GM18499 (cell line): ENCODE results near the gene RNF167.
A peak's percentile ranks its signal among the peaks of the same experiment; 100 is the strongest.

Experiments used
- ATAC-seq: cut with Tn5 transposase; IDR thresholded peaks from one replicate; pipeline ENCODE4 v1.9.1; 2021; ENCODE audit warnings: moderate number of reproducible peaks; ENCODE audit not compliant: insufficient read depth, unreplicated experiment

RNF167 gene

DNA sequence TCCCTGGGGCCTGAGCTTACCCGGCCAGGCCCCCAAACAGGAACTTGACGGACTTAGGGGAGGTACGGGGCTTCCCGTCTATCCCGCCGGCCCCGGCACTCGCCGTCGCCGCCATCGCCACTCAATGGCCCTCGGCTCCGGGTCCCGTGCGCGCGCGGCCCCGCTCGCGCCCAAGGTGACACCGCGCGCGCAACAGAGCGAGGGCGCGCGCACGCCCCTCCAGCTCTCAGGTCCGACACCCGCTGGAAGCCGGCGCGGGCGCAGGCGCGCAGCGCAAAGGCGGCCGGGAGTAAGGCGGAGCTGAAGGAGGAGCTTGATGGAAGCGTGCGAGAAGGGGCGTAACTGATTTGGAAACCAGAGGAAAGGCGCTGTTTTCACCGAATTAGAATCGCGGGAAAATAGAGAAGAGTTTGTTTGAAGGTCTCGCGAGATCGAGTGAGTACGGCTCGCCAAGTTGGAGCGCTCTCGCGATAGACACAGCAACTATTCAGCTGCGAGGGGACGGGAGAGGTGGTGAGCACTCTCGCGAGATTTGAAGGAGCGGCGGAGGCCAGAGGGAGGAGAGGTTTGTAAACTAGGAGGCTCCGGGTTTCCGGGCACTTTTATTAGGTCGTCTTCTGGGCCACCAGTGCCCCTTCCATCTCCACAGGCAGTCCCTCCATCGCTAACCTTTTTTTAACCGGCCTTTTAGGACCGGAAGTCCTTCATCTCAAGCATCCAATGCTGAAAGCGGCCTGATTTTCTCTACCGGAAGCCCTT, at the start of gene RNF167, which contains the start of gene SLC25A11:
Gene RNF167 (plus strand): TSS at position 473 of the 759 bp plus-strand sequence. CDS start 642 bp downstream, outside the sequence.
Gene SLC25A11 (minus strand): TSS at position 251 of the 759 bp plus-strand sequence. CDS start 136 bp downstream, at position 115.
- ATAC-seq = peak; percentile 61

DNA sequence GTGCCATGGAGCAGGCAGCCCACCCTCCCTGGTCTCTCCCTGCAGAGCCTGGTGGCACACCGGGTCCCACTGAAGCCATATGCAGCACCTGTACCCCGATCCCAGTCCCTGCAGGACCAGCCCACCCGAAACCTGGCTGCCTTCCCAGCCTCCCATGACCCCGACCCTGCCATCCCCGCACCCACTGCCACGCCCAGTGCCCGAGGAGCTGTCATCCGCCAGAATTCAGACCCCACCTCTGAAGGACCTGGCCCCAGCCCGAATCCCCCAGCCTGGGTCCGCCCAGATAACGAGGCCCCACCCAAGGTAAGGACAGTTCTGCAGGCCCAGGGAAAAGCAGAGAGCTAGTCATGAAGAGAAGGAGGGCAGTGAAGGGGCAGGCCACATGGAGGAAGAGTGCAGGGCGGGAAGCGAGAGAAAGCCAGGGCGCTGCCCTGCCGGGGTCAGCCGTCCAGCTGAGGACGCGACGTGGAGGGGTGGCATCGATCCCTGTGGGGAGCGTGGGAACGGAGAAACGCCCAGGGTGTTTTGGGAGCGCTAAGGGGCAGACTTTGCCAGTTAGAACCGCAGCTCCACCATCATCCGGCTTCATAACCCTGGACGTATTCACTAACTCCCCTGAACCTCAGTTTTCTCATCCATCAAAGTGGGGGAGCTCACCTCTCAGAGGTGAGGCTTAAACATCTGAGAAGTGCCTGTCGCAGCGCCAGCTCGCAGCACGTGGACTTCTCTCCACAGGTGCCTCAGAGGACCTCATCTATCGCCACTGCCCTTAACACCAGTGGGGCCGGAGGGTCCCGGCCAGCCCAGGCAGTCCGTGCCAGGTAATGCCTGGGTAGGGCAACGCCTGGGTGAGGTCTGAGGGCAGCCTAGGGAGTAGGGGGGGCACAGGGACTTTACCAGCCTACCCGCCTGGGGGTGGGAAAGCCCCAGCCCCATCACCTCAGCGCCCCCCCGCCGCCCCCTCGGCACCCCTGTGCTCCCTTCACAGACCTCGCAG, 48.4 kb upstream of the RNF167 start:
- ATAC-seq = no peak

GRCh38 chr17:4892499-4893221, 47.4 kb upstream of the RNF167 start:
- no peak for ATAC-seq

- ATAC-seq = no peak
Observed at GRCh38 chr17:4893272-4893671, 46.8 kb upstream of the RNF167 start.

DNA sequence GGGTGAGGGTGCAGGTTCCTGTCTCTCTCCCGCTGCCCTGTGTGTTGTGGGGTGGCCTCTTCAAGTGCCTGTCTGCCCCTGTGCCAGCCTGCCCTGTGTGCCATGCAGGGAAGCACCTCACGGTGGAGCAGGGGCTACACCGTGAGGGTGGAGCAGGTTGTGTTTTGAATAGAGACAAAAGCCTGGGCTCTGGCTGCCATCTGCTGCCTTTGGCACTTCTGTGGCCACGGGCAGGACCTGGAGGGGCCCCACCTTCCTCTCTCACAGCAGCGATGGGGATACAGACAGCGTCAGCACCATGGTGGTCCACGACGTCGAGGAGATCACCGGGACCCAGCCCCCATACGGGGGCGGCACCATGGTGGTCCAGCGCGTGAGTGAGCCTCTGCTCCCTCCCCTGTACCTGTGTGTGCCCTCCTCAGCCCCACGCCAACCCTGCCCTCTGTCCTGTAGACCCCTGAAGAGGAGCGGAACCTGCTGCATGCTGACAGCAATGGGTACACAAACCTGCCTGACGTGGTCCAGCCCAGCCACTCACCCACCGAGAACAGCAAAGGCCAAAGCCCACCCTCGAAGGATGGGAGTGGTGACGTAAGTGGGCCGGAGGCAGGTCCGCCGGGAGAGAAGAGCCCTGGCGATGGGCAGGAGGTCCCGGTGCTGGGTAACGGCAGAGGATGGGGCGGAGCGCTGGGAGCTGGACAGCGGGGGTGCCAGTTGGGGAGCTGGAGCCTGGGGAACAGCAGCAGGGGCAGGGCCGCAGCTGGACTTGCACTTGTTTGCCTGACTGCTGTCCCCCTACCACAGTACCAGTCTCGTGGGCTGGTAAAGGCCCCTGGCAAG, 46.1 kb upstream of the RNF167 start:
- ATAC-seq = no peak

GRCh38 chr17:4895121-4895520, 44.9 kb upstream of the RNF167 start:
- no peak for ATAC-seq

- no peak for ATAC-seq
Observed at GRCh38 chr17:4895657-4896331, 44.3 kb upstream of the RNF167 start.

DNA sequence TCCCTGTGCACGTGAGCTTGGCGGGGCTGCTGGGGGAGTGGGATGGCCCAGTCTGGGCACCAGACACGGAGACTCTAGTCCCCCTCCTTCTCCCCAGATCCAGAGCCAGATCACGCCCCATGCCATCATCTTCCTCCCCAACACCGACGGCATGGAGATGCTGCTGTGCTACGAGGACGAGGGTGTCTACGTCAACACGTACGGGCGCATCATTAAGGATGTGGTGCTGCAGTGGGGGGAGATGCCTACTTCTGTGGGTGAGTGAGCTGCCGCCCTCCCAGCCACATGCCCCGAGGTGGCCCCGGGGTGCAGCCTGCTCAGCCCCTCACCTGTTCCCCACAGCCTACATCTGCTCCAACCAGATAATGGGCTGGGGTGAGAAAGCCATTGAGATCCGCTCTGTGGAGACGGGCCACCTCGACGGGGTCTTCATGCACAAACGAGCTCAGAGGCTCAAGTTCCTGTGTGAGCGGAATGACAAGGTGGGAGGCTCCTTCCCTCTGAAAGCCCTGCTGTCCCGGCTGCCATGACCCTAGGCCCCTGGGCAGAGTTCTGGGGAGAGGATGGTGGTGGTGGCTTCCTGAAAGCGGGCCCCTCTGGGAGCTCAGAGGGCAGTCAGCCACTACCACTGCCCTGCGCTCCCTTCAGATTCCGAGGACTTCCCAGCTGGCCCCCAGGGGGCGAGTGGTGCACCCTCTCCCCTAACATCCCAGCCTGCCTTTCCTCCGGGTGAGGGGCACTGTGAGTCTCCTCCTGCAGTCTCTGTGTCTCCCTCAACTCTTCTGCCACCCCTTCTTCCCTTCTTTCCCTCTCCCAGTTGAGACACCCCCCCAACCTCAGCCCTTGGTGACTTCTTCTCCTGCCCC, 43.5 kb upstream of the RNF167 start:
- no peak for ATAC-seq

DNA sequence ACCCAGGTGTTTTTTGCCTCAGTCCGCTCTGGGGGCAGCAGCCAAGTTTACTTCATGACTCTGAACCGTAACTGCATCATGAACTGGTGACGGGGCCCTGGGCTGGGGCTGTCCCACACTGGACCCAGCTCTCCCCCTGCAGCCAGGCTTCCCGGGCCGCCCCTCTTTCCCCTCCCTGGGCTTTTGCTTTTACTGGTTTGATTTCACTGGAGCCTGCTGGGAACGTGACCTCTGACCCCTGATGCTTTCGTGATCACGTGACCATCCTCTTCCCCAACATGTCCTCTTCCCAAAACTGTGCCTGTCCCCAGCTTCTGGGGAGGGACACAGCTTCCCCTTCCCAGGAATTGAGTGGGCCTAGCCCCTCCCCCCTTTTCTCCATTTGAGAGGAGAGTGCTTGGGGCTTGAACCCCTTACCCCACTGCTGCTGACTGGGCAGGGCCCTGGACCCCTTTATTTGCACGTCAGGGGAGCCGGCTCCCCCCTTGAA, 42.8 kb upstream of the RNF167 start:
- no peak for ATAC-seq

DNA sequence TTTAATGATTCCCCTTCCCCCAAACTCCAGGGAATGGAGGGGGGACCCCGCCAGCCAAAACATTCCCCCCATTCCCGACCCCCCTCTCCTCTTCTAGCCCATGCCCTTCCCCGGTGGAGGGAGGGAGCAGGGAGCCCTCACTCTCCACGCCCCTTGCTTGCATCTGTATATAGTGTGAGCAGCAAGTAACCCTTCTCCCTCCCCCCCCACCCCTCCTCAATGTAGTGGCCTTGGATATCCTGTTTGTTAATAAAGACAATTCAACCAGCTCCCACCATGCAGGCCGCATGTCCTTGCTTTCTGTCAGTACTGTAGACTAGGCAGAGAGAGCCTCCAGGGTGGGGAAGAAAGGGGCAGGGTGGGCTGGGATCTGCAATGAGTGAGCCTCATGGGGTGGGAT, 42.3 kb upstream of the RNF167 start:
- no peak for ATAC-seq

- no peak for ATAC-seq
Observed at GRCh38 chr17:4898351-4898750, 41.7 kb upstream of the RNF167 start.

- no peak for ATAC-seq
Observed at GRCh38 chr17:4898927-4899326, 41.1 kb upstream of the RNF167 start.

DNA sequence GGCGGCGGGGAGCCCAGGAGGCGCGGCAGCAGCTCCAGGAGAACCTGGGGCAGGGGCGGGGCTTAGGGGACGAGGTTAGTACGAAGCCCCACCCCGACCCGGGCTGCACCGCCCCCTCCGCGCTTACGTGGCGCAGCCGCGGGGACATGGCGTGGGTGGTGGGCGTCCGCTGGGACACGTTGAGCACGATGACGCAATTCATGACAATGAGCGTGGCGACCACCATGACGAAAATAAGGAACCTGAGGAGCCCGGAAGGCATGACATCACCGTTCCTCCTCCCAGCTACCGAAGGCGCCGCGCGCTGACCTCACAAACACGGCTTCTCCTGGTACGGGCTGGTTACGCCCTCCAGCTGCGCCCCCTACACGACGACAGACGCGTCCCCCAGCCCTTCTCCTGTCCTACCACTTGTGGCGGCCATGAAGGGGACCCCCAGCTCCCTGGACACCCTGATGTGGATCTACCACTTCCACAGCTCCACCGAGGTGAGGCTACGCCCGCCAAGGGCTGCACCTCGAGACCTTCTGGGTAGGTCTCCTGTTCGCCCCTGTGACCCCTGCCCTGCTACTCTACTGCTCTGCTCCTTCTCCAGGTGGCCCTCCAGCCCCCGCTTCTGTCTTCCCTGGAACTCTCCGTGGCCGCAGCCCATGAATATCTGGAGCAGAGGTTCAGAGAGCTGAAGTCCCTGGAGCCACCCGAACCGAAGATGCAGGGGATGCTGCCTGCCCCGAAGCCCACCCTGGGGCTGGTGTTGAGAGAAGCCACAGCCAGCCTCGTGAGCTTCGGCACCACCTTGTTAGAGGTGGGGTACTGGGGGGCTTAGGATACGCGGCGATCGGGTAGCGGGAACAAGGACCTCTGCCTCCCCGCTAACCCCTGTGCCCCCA, 40.5 kb upstream of the RNF167 start, which contains the start of gene C17orf107:
Gene C17orf107 (plus strand): TSS at position 196 of the 890 bp plus-strand sequence. CDS start 227 bp downstream, at position 423.
- ATAC-seq = no peak

DNA sequence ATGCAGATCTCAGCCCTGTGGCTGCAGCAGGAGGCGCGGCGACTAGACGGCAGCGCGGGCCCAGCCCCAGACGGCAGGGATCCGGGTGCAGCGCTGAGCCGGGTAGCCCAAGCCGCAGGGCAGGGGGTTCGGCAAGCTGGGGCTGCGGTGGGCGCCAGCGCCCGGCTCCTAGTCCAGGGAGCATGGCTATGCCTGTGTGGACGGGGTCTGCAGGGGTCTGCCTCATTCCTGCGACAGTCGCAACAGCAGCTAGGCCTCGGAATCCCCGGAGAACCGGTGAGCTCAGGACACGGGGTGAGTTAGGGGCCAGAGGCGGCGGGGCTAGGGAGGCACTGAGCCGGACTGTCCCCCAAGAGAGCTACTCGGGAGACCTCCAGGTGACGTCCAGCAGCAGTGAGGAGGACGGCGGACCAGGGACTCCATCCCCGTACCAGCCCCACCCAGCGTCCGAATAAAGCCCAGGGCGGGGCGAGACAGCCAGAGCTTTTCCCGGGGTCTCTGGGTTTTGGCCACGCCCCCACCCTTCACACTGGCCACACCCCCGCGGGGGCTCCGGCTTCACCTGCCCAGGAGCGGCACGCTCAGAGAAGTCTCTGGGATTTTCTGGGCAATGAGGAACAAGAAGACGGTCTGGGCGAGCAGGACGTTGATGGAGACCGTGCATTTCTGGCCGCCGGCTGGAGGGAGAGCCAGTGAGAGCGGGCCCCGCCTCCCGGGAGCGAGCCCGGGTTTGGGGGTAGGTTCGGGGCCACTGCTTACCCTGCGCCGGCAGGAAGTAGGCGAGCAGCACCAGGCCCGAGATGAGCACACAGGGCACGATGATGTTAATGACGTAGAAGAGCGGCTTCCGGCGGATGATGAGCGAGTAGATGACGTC, 39.6 kb upstream of the RNF167 start:
- no peak for ATAC-seq

GRCh38 chr17:4901108-4901647, 38.9 kb upstream of the RNF167 start:
- no peak for ATAC-seq
